H9 (cell line): ENCODE data around the gene SELENOM. TPM values are rescaled to one million over a fixed set of nuclear protein-coding genes. Genes with fewer than 3 reads are reported as not detected.

Experiments
- DNase-seq: peaks from one replicate; pipeline ENCODE4 v3.0.0-alpha.2; 2017
- H2AFZ ChIP-seq: one replicate; pipeline ENCODE4 v1.6.1; 2013; ENCODE audit warnings: mild to moderate bottlenecking, low read length, control low read depth, moderate library complexity
- H2AK5ac ChIP-seq: 2 replicates; pipeline ENCODE4 v1.6.1; 2013; ENCODE audit warnings: low read length, control low read depth, mixed read lengths; ENCODE audit not compliant: insufficient read length
- H2BK120ac ChIP-seq: one replicate; pipeline ENCODE4 v1.6.1; 2013; ENCODE audit warnings: low read depth, mild to moderate bottlenecking, low read length, control low read depth, inconsistent platforms; ENCODE audit not compliant: poor library complexity, severe bottlenecking
- H2BK12ac ChIP-seq: 2 replicates; pipeline ENCODE4 v1.6.1; 2013; ENCODE audit warnings: low read length, control low read depth, mixed read lengths, low read depth; ENCODE audit not compliant: insufficient read length
- H2BK15ac ChIP-seq: 2 replicates; pipeline ENCODE4 v1.6.1; 2013; ENCODE audit warnings: low read depth, low read length, control low read depth
- H2BK20ac ChIP-seq: one replicate; pipeline ENCODE4 v1.6.1; 2013; ENCODE audit warnings: low read depth, mild to moderate bottlenecking, low read length, control low read depth, inconsistent platforms; ENCODE audit not compliant: poor library complexity, severe bottlenecking
- H2BK5ac ChIP-seq: 2 replicates; pipeline ENCODE4 v1.6.1; 2013; ENCODE audit warnings: low read length, control low read depth, mixed read lengths; ENCODE audit not compliant: insufficient read length
- H3K14ac ChIP-seq: 2 replicates; pipeline ENCODE4 v1.6.1; 2013; ENCODE audit warnings: low read length, control low read depth; ENCODE audit not compliant: insufficient read depth
- H3K18ac ChIP-seq: 2 replicates; pipeline ENCODE4 v1.6.1; 2013; ENCODE audit warnings: low read depth, mild to moderate bottlenecking, mixed read lengths, low read length, control low read depth; ENCODE audit not compliant: insufficient read length
- H3K23ac ChIP-seq: 2 replicates; pipeline ENCODE4 v1.6.1; 2013; ENCODE audit warnings: low read length, control low read depth, mixed read lengths, low read depth; ENCODE audit not compliant: insufficient read length
- H3K23me2 ChIP-seq: 2 replicates; pipeline ENCODE4 v1.6.1; 2013; ENCODE audit warnings: low read depth, mild to moderate bottlenecking, mixed read lengths, low read length, control low read depth; ENCODE audit not compliant: insufficient read length, poor library complexity, severe bottlenecking
- H3K27ac ChIP-seq: 2 replicates; pipeline ENCODE4 v1.5.1; 2013; ENCODE audit warnings: low read length, control low read depth, mixed read lengths, low read depth; ENCODE audit not compliant: insufficient read length
- H3K27me3 ChIP-seq: 2 replicates; pipeline ENCODE4 v1.6.1; 2013; ENCODE audit warnings: low read length, control low read depth, inconsistent platforms; ENCODE audit not compliant: insufficient read depth
- H3K4ac ChIP-seq: 2 replicates; pipeline ENCODE4 v1.6.1; 2013; ENCODE audit warnings: low read depth, mild to moderate bottlenecking, control low read depth, inconsistent platforms, low read length, moderate library complexity
- H3K4me1 ChIP-seq: 2 replicates; pipeline ENCODE4 v1.6.1; 2013; ENCODE audit warnings: low read length, control low read depth, inconsistent platforms; ENCODE audit not compliant: insufficient read depth
- H3K4me2 ChIP-seq: 2 replicates; pipeline ENCODE4 v1.6.1; 2013; ENCODE audit warnings: low read length, control low read depth, mixed read lengths; ENCODE audit not compliant: insufficient read length, insufficient read depth
- H3K56ac ChIP-seq: 2 replicates; pipeline ENCODE4 v1.6.1; 2013; ENCODE audit warnings: low read depth, mild to moderate bottlenecking, mixed read lengths, low read length, control low read depth; ENCODE audit not compliant: insufficient read length
- H3K79me1 ChIP-seq: 2 replicates; pipeline ENCODE4 v1.6.1; 2013; ENCODE audit warnings: low read depth, mild to moderate bottlenecking, moderate library complexity, low read length, control low read depth, inconsistent platforms; ENCODE audit not compliant: insufficient read depth, poor library complexity, severe bottlenecking
- H3K79me2 ChIP-seq: 2 replicates; pipeline ENCODE4 v1.6.1; 2013; ENCODE audit warnings: low read length, control low read depth, inconsistent platforms; ENCODE audit not compliant: insufficient read depth
- H3K9ac ChIP-seq: 2 replicates; pipeline ENCODE4 v1.6.1; 2013; ENCODE audit warnings: low read length, control low read depth, mixed read lengths; ENCODE audit not compliant: insufficient read length; ENCODE audit errors: extremely low read depth
- H3K9me3 ChIP-seq: one replicate; pipeline ENCODE4 v1.6.1; 2013; ENCODE audit warnings: low read depth, low read length, inconsistent platforms; ENCODE audit not compliant: control insufficient read depth
- H3T11ph ChIP-seq: one replicate; pipeline ENCODE4 v1.6.1; 2013; ENCODE audit warnings: mild to moderate bottlenecking, low read length, control low read depth, inconsistent platforms
- H4K20me1 ChIP-seq: one replicate; pipeline ENCODE4 v1.6.1; 2013; ENCODE audit not compliant: control insufficient read depth, insufficient read length, insufficient read depth
- H4K5ac ChIP-seq: 2 replicates; pipeline ENCODE4 v1.6.1; 2013; ENCODE audit warnings: low read depth, mild to moderate bottlenecking, mixed read lengths, low read length, control low read depth; ENCODE audit not compliant: insufficient read length
- H4K8ac ChIP-seq: replicated peaks from 2 replicates; pipeline ENCODE4 v1.6.1; 2013; ENCODE audit warnings: low read length, control low read depth, mixed read lengths, low read depth; ENCODE audit not compliant: insufficient read length
- H4K91ac ChIP-seq: 2 replicates; pipeline ENCODE4 v1.6.1; 2013; ENCODE audit warnings: low read depth, mild to moderate bottlenecking, moderate library complexity, mixed read lengths, low read length, control low read depth; ENCODE audit not compliant: insufficient read length
- H3K27ac Mint-ChIP-seq, 3 experiments: 2 replicates in 2 of 3; 3 replicates in 1 of 3; pipeline ENCODE4 v1.8.0; 2020 to 2021; ENCODE audit warnings: mixed read lengths in 3 of 3, mild to moderate bottlenecking in 1 of 3, moderate library complexity in 1 of 3
- H3K27me3 Mint-ChIP-seq: 2 replicates; pipeline ENCODE4 v1.8.0; 2021; ENCODE audit warnings: low read depth, mild to moderate bottlenecking, moderate library complexity, mixed read lengths
- H3K36me3 Mint-ChIP-seq, 3 experiments: 2 replicates in 2 of 3; 3 replicates in 1 of 3; pipeline ENCODE4 v1.8.0; 2020 to 2021; ENCODE audit warnings: low read depth in 3 of 3, mixed read lengths in 3 of 3; ENCODE audit not compliant: insufficient read depth in 1 of 3
- H3K4me1 Mint-ChIP-seq, 2 experiments: 2 replicates each; pipeline ENCODE4 v1.8.0; 2020; ENCODE audit warnings: mixed read lengths in 2 of 2
- H3K4me3 Mint-ChIP-seq, 2 experiments: 2 replicates in 1 of 2; 3 replicates in 1 of 2; pipeline ENCODE4 v1.8.0; 2020 to 2021; ENCODE audit warnings: mild to moderate bottlenecking in 2 of 2, mixed read lengths in 2 of 2, moderate library complexity in 1 of 2
- H3K9me3 Mint-ChIP-seq, 2 experiments: 2 replicates in 1 of 2; 3 replicates in 1 of 2; pipeline ENCODE4 v1.8.0; 2020; ENCODE audit warnings: mild to moderate bottlenecking in 2 of 2, mixed read lengths in 2 of 2, moderate library complexity in 1 of 2
- WGBS: extraction: QIAGEN DNeasy Blood & Tissue Kit; methylation state at CpG from one replicate; pipeline ENCODE4 v1.1.7; 2013; ENCODE audit warnings: missing lambda C conversion rate, low lambda C conversion rate, mixed read lengths; ENCODE audit not compliant: insufficient read length; ENCODE audit errors: extremely low coverage; 5-methylcytosine and 5-hydroxymethylcytosine counted together
- total RNA-seq: library from RNA; stranded (reverse); gene quantifications from 2 replicates; pipeline ENCODE4 v1.2.1, GENCODE V29; 2021
- TF ChIP-seq, protein P1 (sequence below): fragments of 200-600 bp; sonication (generic); conservative IDR thresholded peaks from 3 replicates; pipeline ENCODE4 v1.8.0; 2021; ENCODE audit warnings: antibody characterized with exemption, mild to moderate bottlenecking

SELENOM gene
- total RNA-seq, 1 experiment from 2014 or later: 18.6 TPM

DNA sequence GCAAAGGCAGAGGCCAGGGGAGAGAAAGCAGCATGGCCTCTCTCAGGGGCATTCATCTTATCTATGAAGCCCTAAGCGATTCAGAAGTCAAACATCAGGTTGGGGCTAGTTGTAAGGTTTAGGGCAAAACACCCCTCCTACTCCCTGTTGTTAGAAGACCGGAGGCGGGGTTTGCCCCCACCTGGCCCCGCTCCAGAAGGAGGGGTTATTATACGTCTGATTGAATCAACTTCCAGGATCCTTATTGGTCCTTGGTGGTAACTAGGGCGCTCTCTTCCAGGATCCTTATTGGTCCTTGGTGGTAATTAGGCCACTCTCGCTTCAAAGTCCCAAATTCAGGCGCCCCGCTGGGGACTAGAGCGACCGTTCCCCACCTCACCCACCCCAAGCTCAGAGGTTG is 38.4 kb downstream of the SELENOM start:
- Mint-ChIP-seq H3K27me3 (peaks cover 11% of the 10 kb centered on the region), H3K4me3 (no peak overlapping the region), H3K9me3 (no peaks in the 10 kb centered on the region), H3K27ac (no peak overlapping the region), H3K4me1 (peaks cover 2 to 5% of the 10 kb centered on the region in 2 experiments; a peak in 3 of 4 replicates), H3K36me3 (no peaks in the 10 kb centered on the region)
- no peak for DNase-seq
- no peak overlapping the region for H3K56ac ChIP-seq
- no peak overlapping the region for H2BK5ac ChIP-seq
- no peak overlapping the region for H3K27ac ChIP-seq
- H3K9ac ChIP-seq: no peak overlapping the region
- no peak overlapping the region for H3K4ac ChIP-seq
- H2BK120ac ChIP-seq: no peak overlapping the region
- H3K18ac ChIP-seq: no peak overlapping the region
- H3K27me3 ChIP-seq: no peaks in the 10 kb centered on the region
- H2AK5ac ChIP-seq: no peak overlapping the region
- no peaks in the 10 kb centered on the region for H4K20me1 ChIP-seq
- no CpG with 5 or more reads among the region's 11 CpGs for whole genome bisulfite sequencing
- H2BK12ac ChIP-seq: no peak overlapping the region
- H4K8ac ChIP-seq: no peak overlapping the region
- H3K23me2 ChIP-seq: no peaks in the 10 kb centered on the region
- H3K14ac ChIP-seq: no peak overlapping the region
- H3K4me2 ChIP-seq: no peak overlapping the region
- H4K5ac ChIP-seq: no peak overlapping the region
- H3K9me3 ChIP-seq: no peaks in the 10 kb centered on the region
- H4K91ac ChIP-seq: no peak overlapping the region
- H3T11ph ChIP-seq: no peak overlapping the region
- H2BK20ac ChIP-seq: no peak overlapping the region
- no peaks in the 10 kb centered on the region for H3K4me1 ChIP-seq
- H3K23ac ChIP-seq: no peak overlapping the region
- no peaks in the 10 kb centered on the region for H3K79me2 ChIP-seq
- no peak overlapping the region for H2AFZ ChIP-seq
- H2BK15ac ChIP-seq: no peak overlapping the region
- no peaks in the 10 kb centered on the region for H3K79me1 ChIP-seq
- TF ChIP-seq, protein P1, sequence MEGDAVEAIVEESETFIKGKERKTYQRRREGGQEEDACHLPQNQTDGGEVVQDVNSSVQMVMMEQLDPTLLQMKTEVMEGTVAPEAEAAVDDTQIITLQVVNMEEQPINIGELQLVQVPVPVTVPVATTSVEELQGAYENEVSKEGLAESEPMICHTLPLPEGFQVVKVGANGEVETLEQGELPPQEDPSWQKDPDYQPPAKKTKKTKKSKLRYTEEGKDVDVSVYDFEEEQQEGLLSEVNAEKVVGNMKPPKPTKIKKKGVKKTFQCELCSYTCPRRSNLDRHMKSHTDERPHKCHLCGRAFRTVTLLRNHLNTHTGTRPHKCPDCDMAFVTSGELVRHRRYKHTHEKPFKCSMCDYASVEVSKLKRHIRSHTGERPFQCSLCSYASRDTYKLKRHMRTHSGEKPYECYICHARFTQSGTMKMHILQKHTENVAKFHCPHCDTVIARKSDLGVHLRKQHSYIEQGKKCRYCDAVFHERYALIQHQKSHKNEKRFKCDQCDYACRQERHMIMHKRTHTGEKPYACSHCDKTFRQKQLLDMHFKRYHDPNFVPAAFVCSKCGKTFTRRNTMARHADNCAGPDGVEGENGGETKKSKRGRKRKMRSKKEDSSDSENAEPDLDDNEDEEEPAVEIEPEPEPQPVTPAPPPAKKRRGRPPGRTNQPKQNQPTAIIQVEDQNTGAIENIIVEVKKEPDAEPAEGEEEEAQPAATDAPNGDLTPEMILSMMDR: no peak
